HCT116 (cell line): ENCODE measurements around the gene PDE4A.

ENCODE experiments used
- CTCF ChIP-seq, 3 experiments: fragments of 200-600 bp in 1 of 3; sonication (generic) in 1 of 3; IDR thresholded peaks in 2 of 3; conservative IDR thresholded peaks in 1 of 3; 2 replicates each; pipeline ENCODE4 v1.5.1; 2012 to 2017; ENCODE audit warnings: low read depth in 2 of 3, low read length in 2 of 3, antibody characterized with exemption in 1 of 3, borderline replicate concordance in 1 of 3, control low read depth in 1 of 3, mild to moderate bottlenecking in 1 of 3, mixed read lengths in 1 of 3, mixed run types in 1 of 3, moderate library complexity in 1 of 3; ENCODE audit not compliant: insufficient read depth in 1 of 3
- MAX ChIP-seq: IDR thresholded peaks from 2 replicates; pipeline ENCODE4 v1.6.1; 2012
- YY1 ChIP-seq: IDR thresholded peaks from 2 replicates; pipeline ENCODE4 v1.6.1; 2011; ENCODE audit warnings: low read length, low read depth, moderate library complexity, mild to moderate bottlenecking; ENCODE audit not compliant: insufficient replicate concordance; ENCODE audit errors: extremely low read depth
- ZBTB33 ChIP-seq: IDR thresholded peaks from 2 replicates; pipeline ENCODE4 v1.6.1; 2011; ENCODE audit warnings: mild to moderate bottlenecking, low read length, moderate library complexity; ENCODE audit not compliant: insufficient replicate concordance; ENCODE audit errors: extremely low read depth

- TF ChIP-seq YY1 (no peak), CTCF (IDR thresholded peaks at IDR 0.05 in 2 of 3, conservative IDR thresholded peaks at IDR 0.05 in 1 of 3; ENCODE audit: borderline replicate concordance in 1 of 3, insufficient read depth in 1 of 3, low read depth in 2 of 3, low read length in 2 of 3) (no peak), ZBTB33 (no peak), MAX (no peak)
These were observed 77.0 kb downstream of the PDE4A start for GRCh38 chr19:10497371-10497770.
